GM12891 (cell line): ENCODE results near the gene VASP.

Experiments used
- PAX5 ChIP-seq: IDR thresholded peaks from 2 replicates; pipeline ENCODE4 v1.6.1; 2011; ENCODE audit warnings: low read length, moderate library complexity, mild to moderate bottlenecking; ENCODE audit not compliant: insufficient read depth, severe bottlenecking
- POLR2A ChIP-seq: IDR thresholded peaks from 2 replicates; pipeline ENCODE4 v1.6.1; 2011; ENCODE audit warnings: low read depth, low read length, control low read depth
- POLR2AphosphoS5 ChIP-seq: IDR thresholded peaks from 2 replicates; pipeline ENCODE4 v1.6.1; 2011; ENCODE audit warnings: low read depth, low read length, control low read depth
- POU2F2 ChIP-seq: IDR thresholded peaks from 2 replicates; pipeline ENCODE4 v1.6.1; 2011; ENCODE audit warnings: low read depth, mild to moderate bottlenecking, control low read depth, low read length, moderate library complexity

DNA sequence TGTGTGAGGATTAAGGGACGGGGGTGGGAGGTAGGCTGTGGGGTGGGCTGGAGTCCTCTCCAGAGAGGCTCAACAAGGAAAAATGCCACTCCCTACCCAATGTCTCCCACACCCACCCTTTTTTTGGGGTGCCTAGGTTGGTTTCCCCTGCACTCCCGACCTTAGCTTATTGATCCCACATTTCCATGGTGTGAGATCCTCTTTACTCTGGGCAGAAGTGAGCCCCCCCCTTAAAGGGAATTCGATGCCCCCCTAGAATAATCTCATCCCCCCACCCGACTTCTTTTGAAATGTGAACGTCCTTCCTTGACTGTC is 34.0 kb upstream of the VASP start:
- TF ChIP-seq POLR2A (no peak), POLR2AphosphoS5 (no peak), POU2F2 (no peak), PAX5 (no peak)
